ENCODE data around the gene ACP6.
A peak's percentile ranks its signal among the peaks of the same experiment; 100 is the strongest.
"Not testable (repeated sequence)": the region's sequence is repeated elsewhere in the genome, so short reads cannot be mapped to it uniquely, and the experiment has no call there.

The ACP6 gene

DNA sequence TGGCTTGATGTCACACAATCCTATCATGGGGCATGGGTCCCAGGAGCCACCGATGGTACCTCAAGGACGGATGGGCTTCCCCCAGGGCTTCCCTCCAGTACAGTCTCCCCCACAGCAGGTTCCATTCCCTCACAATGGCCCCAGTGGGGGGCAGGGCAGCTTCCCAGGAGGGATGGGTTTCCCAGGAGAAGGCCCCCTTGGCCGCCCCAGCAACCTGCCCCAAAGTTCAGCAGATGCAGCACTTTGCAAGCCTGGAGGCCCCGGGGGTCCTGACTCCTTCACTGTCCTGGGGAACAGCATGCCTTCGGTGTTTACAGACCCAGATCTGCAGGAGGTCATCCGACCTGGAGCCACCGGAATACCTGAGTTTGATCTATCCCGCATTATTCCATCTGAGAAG lies 46.3 kb downstream of the ACP6 start:
- DNase-seq (ENCODE audit: low spot score), result no peak
- Mint-ChIP-seq H3K4me3 (no peak overlapping the region), H3K27me3 (ENCODE audit: low read depth) (no peaks in the 10 kb centered on the region), H3K27ac (no peak overlapping the region), H3K9me3 (no peaks in the 10 kb centered on the region), H3K4me1 (ENCODE audit: low read depth) (peaks cover 28% of the 10 kb centered on the region), H3K36me3 (ENCODE audit: low read depth) (peaks cover 32% of the 10 kb centered on the region)

DNA sequence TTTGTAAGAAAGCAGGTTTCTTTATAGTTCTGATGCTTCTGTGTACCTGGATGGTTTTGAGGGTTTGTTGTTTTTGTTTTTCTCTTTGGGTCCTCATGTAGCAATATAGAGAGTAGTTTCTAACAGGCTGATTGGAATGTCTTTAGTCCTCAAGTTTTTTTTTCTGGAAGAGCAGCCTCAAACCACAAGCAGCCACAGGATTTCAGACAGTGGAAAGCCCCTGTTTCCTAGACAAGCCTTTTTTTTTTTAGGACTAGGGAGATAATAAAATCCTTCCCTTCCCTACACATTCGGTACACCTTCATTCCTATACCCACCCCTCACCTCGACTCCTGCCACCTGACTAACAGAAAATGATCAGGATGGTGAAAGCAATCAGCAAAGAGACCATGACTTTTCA lies 47.6 kb downstream of the ACP6 start:
- Mint-ChIP-seq H3K27ac (no peak overlapping the region), H3K36me3 (ENCODE audit: low read depth) (peaks cover 39% of the 10 kb centered on the region)
- DNase-seq (ENCODE audit: low spot score), result no peak

DNA sequence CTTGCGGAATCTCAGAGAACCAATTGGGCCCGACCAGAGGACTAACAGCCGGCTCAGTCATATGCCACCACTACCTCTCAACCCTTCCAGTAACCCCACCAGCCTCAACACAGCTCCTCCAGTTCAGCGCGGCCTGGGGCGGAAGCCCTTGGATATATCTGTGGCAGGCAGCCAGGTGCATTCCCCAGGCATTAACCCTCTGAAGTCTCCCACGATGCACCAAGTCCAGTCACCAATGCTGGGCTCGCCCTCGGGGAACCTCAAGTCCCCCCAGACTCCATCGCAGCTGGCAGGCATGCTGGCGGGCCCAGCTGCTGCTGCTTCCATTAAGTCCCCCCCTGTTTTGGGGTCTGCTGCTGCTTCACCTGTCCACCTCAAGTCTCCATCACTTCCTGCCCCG lies 49.8 kb downstream of the ACP6 start:
- DNase-seq (ENCODE audit: low spot score), result no peak
- Mint-ChIP-seq H3K27me3 (ENCODE audit: low read depth) (no peaks in the 10 kb centered on the region), H3K9me3 (no peaks in the 10 kb centered on the region), H3K4me1 (ENCODE audit: low read depth) (peaks cover 34% of the 10 kb centered on the region), H3K4me3 (no peak overlapping the region), H3K27ac (no peak overlapping the region), H3K36me3 (ENCODE audit: low read depth) (peaks cover 56% of the 10 kb centered on the region)

More for the DNA sequence above, 47.6 kb downstream of the ACP6 start:
- Mint-ChIP-seq H3K4me3 (no peak overlapping the region), H3K4me1 (ENCODE audit: low read depth) (peaks cover 32% of the 10 kb centered on the region), H3K9me3 (no peaks in the 10 kb centered on the region), H3K27me3 (ENCODE audit: low read depth) (no peaks in the 10 kb centered on the region)

GRCh38 chr1:147619741-147620140 lies 50.6 kb downstream of the ACP6 start:
- Mint-ChIP-seq H3K36me3 (ENCODE audit: low read depth) (peaks cover 56% of the 10 kb centered on the region), H3K4me1 (ENCODE audit: low read depth) (peaks cover 35% of the 10 kb centered on the region), H3K27me3 (ENCODE audit: low read depth) (no peaks in the 10 kb centered on the region), H3K4me3 (no peak overlapping the region), H3K9me3 (no peaks in the 10 kb centered on the region), H3K27ac (peak overlapping the region; percentile 19)
- DNase-seq (ENCODE audit: low spot score), result no peak

GRCh38 chr1:147618771-147619170 lies 51.6 kb downstream of the ACP6 start:
- Mint-ChIP-seq H3K27ac (peak overlapping the region; percentile 92), H3K4me3 (peak overlapping the region; percentile 74), H3K9me3 (no peaks in the 10 kb centered on the region)

GRCh38 chr1:147618077-147618569 lies 52.2 kb downstream of the ACP6 start:
- Mint-ChIP-seq H3K36me3 (ENCODE audit: low read depth) (peaks cover 64% of the 10 kb centered on the region), H3K9me3 (no peaks in the 10 kb centered on the region), H3K27me3 (ENCODE audit: low read depth) (no peaks in the 10 kb centered on the region), H3K27ac (peak overlapping the region; percentile 92), H3K4me3 (peak overlapping the region; percentile 74), H3K4me1 (ENCODE audit: low read depth) (peaks cover 35% of the 10 kb centered on the region)
- DNase-seq (ENCODE audit: low spot score), result peak; percentile 83

More at GRCh38 chr1:147618771-147619170, 51.6 kb downstream of the ACP6 start:
- no peak for DNase-seq (ENCODE audit: low spot score)
- Mint-ChIP-seq H3K4me1 (ENCODE audit: low read depth) (peaks cover 35% of the 10 kb centered on the region), H3K27me3 (ENCODE audit: low read depth) (no peaks in the 10 kb centered on the region), H3K36me3 (ENCODE audit: low read depth) (peaks cover 60% of the 10 kb centered on the region)

- H3K9me3 Mint-ChIP-seq; H3K4me3 Mint-ChIP-seq; H3K27ac Mint-ChIP-seq; DNase-seq (ENCODE audit: low spot score); H3K27me3 Mint-ChIP-seq (ENCODE audit: low read depth): not testable (repeated sequence)
- Mint-ChIP-seq H3K36me3 (ENCODE audit: low read depth) (peaks cover 48% of the 10 kb centered on the region), H3K4me1 (ENCODE audit: low read depth) (peaks cover 28% of the 10 kb centered on the region)
Observed at GRCh38 chr1:147614966-147615365, 55.4 kb downstream of the ACP6 start.

DNA sequence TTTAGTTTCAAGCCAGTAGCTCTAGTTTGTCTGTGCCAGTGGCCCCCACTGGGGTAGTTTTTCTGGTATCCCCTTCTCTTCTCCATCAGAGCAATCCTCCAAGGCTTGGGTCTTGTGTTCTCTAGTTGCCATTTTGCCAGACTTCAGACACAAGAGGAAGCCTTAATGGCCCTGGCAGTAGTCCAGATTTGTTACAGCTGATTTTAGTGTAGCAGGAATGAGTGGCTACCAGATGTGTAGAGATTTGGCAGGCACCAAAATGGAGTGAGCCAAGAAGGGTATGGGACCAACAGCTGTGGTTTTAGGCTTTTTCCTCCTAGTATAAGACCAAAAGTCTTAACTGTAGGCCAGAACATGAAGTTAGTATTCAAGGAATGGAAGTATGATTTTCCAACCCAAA lies 56.8 kb downstream of the ACP6 start:
- Mint-ChIP-seq H3K27me3 (ENCODE audit: low read depth) (no peaks in the 10 kb centered on the region), H3K36me3 (ENCODE audit: low read depth) (peaks cover 43% of the 10 kb centered on the region), H3K4me3 (no peak overlapping the region), H3K27ac (no peak overlapping the region), H3K4me1 (ENCODE audit: low read depth) (peaks cover 24% of the 10 kb centered on the region), H3K9me3 (no peaks in the 10 kb centered on the region)
- DNase-seq (ENCODE audit: low spot score), result no peak

- peaks cover 45% of the 10 kb centered on the region for H3K36me3 Mint-ChIP-seq (ENCODE audit: low read depth)
- H3K27ac Mint-ChIP-seq, result no peak overlapping the region
- no peak for DNase-seq (ENCODE audit: low spot score)
- peaks cover 15% of the 10 kb centered on the region for H3K4me1 Mint-ChIP-seq (ENCODE audit: low read depth)
- H3K9me3 Mint-ChIP-seq, result no peaks in the 10 kb centered on the region
- no peaks in the 10 kb centered on the region for H3K27me3 Mint-ChIP-seq (ENCODE audit: low read depth)
- H3K4me3 Mint-ChIP-seq, result no peak overlapping the region
Observed at GRCh38 chr1:147612366-147612765, 58.0 kb downstream of the ACP6 start.

GRCh38 chr1:147611586-147611985 lies 58.7 kb downstream of the ACP6 start:
- no peak for DNase-seq (ENCODE audit: low spot score)
- Mint-ChIP-seq H3K4me1 (ENCODE audit: low read depth) (peaks cover 10% of the 10 kb centered on the region), H3K36me3 (ENCODE audit: low read depth) (peaks cover 45% of the 10 kb centered on the region), H3K9me3 (no peaks in the 10 kb centered on the region), H3K4me3 (no peak overlapping the region), H3K27ac (no peak overlapping the region), H3K27me3 (ENCODE audit: low read depth) (no peaks in the 10 kb centered on the region)

GRCh38 chr1:147611021-147611426 lies 59.3 kb downstream of the ACP6 start:
- no peak overlapping the region for H3K27ac Mint-ChIP-seq
- no peak overlapping the region for H3K4me3 Mint-ChIP-seq
- DNase-seq (ENCODE audit: low spot score), result no peak
- peaks cover 43% of the 10 kb centered on the region for H3K36me3 Mint-ChIP-seq (ENCODE audit: low read depth)
- H3K4me1 Mint-ChIP-seq (ENCODE audit: low read depth), result peaks cover 9% of the 10 kb centered on the region
- no peaks in the 10 kb centered on the region for H3K27me3 Mint-ChIP-seq (ENCODE audit: low read depth)
- H3K9me3 Mint-ChIP-seq, result no peaks in the 10 kb centered on the region

DNA sequence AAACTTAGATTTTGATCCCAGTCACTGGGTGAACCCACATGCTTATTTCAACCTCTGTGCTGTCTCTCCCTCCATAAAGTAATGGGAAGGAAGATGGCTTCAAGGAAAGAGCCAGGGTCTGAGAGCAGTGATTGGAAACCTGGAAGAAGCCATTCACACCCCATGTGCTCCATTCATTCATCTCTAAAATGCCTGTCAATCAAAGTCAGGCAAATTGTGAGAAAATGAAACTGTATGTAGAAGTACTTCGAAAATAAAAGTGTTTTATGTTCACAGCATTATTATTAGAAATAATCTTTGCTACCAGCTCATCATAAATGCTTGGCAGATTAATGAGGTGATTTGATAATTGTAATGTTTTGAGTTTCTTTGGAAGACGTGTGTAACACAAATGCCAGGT lies 61.0 kb downstream of the ACP6 start:
- H3K9me3 Mint-ChIP-seq, result no peaks in the 10 kb centered on the region
- H3K36me3 Mint-ChIP-seq (ENCODE audit: low read depth), result peaks cover 45% of the 10 kb centered on the region
- no peak for DNase-seq (ENCODE audit: low spot score)
- no peaks in the 10 kb centered on the region for H3K27me3 Mint-ChIP-seq (ENCODE audit: low read depth)
- no peak overlapping the region for H3K4me3 Mint-ChIP-seq
- H3K27ac Mint-ChIP-seq, result no peak overlapping the region
- peaks cover 9% of the 10 kb centered on the region for H3K4me1 Mint-ChIP-seq (ENCODE audit: low read depth)

DNA sequence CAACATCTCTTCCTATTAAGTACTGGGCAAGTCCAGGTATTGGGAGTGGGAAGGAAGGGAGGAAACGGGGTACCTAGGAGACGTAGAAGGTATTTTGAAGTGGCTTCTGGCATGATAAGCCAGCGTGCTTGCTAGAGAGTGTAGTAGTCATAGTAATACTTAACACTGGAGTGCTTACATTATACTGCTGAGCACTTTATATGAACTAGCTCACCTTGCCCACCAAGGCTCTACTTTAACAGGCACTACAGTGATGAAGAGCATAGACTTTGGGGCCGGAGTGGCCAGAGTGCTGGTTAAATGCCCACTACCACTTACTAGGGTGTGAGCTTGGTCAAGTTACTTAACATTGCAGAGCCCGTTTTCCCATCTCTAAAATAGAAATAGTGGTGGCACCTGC lies 61.7 kb downstream of the ACP6 start:
- H3K4me3 Mint-ChIP-seq, result no peak overlapping the region
- H3K9me3 Mint-ChIP-seq, result no peaks in the 10 kb centered on the region
- no peaks in the 10 kb centered on the region for H3K27me3 Mint-ChIP-seq (ENCODE audit: low read depth)
- peaks cover 40% of the 10 kb centered on the region for H3K36me3 Mint-ChIP-seq (ENCODE audit: low read depth)
- no peak for DNase-seq (ENCODE audit: low spot score)
- peaks cover 9% of the 10 kb centered on the region for H3K4me1 Mint-ChIP-seq (ENCODE audit: low read depth)
- H3K27ac Mint-ChIP-seq, result no peak overlapping the region

DNA sequence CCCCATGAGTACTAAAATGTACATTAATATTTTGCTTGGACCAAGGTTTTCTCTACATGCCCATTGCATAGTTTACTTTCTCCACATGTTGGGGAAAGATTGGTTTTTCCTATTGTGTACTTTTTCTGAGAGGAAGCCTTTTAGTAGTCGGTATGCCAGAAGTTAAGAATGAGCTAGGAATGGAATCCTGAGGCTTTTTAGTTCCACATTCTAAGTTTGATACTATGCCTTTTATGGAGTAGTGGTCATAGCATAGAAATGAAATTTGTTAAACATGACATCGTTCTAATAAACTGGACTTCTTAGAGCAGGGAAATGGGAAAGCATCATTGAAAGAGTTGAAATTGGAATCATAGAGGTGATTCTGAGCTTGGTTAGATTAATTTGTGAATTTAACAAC lies 64.7 kb downstream of the ACP6 start:
- H3K27ac Mint-ChIP-seq, result no peak overlapping the region
- H3K4me1 Mint-ChIP-seq (ENCODE audit: low read depth), result peaks cover 26% of the 10 kb centered on the region
- H3K9me3 Mint-ChIP-seq, result no peaks in the 10 kb centered on the region
- peaks cover 39% of the 10 kb centered on the region for H3K36me3 Mint-ChIP-seq (ENCODE audit: low read depth)
- H3K27me3 Mint-ChIP-seq (ENCODE audit: low read depth), result no peaks in the 10 kb centered on the region
- H3K4me3 Mint-ChIP-seq, result no peak overlapping the region
- DNase-seq (ENCODE audit: low spot score), result no peak

GRCh38 chr1:147603986-147604385 lies 66.3 kb downstream of the ACP6 start:
- H3K27me3 Mint-ChIP-seq (ENCODE audit: low read depth), result no peaks in the 10 kb centered on the region
- DNase-seq (ENCODE audit: low spot score), result no peak
- H3K4me1 Mint-ChIP-seq (ENCODE audit: low read depth), result peaks cover 30% of the 10 kb centered on the region

More at GRCh38 chr1:147603986-147604385, 66.3 kb downstream of the ACP6 start:
- Mint-ChIP-seq H3K27ac (no peak overlapping the region), H3K4me3 (no peak overlapping the region), H3K36me3 (ENCODE audit: low read depth) (peaks cover 39% of the 10 kb centered on the region), H3K9me3 (no peaks in the 10 kb centered on the region)

All from T-helper 2 cell treated with Interferon-gamma antibody and Interleukin-4, amounts not matched to agents 5 μg/mL and 100 μg/mL, for 36 hours (primary cell).